Uterus (tissue), 2 donors: ENCODE data around the gene ACRBP.

ENCODE experiments used
- POLR2A ChIP-seq, 2 donors: fragments of 450-650 bp; IDR thresholded peaks; one replicate each; pipeline ENCODE4 v1.6.1; 2016; ENCODE audit warnings: antibody characterized with exemption in 2 of 2, mild to moderate bottlenecking in 1 of 2, moderate library complexity in 1 of 2
- TF ChIP-seq, protein P1 (sequence below), 4 experiments: fragments of 200-600 bp in 2 of 4; fragments of 450-650 bp in 2 of 4; sonication (generic) in 2 of 4; IDR thresholded peaks; one replicate each; pipeline ENCODE4 v1.5.1; 2016 to 2019; ENCODE audit warnings: antibody characterized with exemption in 4 of 4, mild to moderate bottlenecking in 2 of 4, moderate library complexity in 1 of 4

DNA sequence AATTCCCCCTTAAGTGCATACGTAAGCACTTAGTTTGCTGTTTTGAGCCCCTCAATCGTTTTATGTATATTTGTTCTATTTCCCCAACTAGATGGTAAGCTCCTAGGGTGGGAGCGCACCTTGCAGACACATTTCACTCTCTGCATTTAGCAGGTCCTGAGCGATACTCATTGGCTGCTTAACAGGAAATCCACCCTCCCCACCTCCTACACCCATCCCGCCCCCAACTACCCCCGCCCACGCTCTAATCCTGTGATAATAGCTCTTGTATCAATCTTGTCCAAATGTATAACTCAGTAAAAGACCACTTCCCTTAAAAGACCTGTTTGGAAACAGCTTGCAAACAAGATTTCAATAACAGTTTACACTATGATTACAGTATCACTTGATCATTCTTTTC is 19.6 kb downstream of the ACRBP start:
- TF ChIP-seq POLR2A (IDR thresholded peaks at IDR 0.05), result no peak
- TF ChIP-seq, protein P1, sequence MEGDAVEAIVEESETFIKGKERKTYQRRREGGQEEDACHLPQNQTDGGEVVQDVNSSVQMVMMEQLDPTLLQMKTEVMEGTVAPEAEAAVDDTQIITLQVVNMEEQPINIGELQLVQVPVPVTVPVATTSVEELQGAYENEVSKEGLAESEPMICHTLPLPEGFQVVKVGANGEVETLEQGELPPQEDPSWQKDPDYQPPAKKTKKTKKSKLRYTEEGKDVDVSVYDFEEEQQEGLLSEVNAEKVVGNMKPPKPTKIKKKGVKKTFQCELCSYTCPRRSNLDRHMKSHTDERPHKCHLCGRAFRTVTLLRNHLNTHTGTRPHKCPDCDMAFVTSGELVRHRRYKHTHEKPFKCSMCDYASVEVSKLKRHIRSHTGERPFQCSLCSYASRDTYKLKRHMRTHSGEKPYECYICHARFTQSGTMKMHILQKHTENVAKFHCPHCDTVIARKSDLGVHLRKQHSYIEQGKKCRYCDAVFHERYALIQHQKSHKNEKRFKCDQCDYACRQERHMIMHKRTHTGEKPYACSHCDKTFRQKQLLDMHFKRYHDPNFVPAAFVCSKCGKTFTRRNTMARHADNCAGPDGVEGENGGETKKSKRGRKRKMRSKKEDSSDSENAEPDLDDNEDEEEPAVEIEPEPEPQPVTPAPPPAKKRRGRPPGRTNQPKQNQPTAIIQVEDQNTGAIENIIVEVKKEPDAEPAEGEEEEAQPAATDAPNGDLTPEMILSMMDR (IDR thresholded peaks at IDR 0.05), result no peak
